Measurements from ENCODE around the gene CLDN10.
"Not testable (repeated sequence)": the region's sequence is repeated elsewhere in the genome, so short reads cannot be mapped to it uniquely, and the experiment has no call there.

Gene CLDN10

DNA sequence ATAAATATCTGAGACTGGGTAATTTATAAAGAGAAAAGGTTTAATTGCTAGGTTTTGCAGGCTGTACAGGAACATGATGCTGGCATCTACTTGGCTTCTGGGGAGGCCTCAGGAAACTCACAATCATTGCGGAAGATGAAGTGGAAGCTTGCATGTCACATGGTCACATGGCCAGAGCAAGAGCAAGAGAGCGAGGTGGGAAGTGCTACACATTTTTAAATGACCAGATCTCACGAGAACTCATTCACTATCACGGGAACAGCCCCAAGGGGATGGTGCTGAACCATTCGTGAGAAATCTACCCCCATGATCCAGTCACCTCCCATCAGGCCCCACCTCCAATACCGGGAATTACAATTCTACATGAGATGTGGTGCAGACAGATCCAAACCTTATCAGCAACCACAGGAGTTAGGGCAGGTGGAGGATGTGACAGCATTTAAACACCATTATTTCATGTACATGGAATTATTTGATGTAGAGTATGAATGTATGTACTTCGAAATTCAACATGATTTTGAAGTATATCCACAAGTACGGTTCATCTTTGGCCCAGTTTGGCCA, 10.5 kb upstream of the CLDN10 start:
- DNase-seq (ENCODE audit: low spot score) = no peak

DNA sequence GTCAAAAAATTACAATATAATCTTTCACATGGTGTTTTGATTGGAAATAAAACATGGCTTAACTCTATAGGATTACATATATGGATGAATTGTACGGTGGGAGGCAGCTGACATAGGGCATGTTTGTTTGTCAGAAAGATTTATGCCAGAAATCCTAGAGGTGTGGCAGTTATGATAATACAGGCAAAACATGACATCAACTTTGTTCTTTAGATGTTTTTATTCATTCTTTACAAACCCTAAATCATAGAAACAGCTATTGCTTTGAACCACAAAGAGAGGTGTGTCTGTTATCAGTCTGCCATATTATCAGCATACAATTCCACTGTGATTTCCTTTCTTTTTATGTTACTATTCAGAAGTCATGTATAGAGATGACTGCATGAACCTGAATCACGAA, 8.2 kb upstream of the CLDN10 start:
- no peak for DNase-seq (ENCODE audit: low spot score)

DNA sequence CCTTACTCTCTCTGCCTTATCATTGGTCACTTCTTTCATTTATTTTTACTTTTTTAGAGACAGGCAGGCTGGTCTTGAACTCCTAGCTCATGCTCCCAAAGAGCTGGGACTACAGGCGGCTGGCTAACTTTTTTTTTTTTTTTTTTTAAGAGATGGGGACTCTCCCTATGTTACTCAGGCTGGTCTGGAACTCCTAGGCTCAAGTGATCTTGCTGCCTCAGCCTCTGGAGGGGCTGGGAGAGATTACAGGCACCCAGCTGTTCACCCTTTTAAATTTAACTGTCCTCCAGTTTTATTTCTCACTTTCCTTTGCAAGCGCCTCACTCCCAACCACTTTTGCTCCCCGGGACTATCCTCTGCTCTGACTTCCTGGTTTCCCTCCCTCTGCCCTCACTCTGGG, 5.6 kb upstream of the CLDN10 start:
- DNase-seq (ENCODE audit: low spot score) = no peak

DNA sequence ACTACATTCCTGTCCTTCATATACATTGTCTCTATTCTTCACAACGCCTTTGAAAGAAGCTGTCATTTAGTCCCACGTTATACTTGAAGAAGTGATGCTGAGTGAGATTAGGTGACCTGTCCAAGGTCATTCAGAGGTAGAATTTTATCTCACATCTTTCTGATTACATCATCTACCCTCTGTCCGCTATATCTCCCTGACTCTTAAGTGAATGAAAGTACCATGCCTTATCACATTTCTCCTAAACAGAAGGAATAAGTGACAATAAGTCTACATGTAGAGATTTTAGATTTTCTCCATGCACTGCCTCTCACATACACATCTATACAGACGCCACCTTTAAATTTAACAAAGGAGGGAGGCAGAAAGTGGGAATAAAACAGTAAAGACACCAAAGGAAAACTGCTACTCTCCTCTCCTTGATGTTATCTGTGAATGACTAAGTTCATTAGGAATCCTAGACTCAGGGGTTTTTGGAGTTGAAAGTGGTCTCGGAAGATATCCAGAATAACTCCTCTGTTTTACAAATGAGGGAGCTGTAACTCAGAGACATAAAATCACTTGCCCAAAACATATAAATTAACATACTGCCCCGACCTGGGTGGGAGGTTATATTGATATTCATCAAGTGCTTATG, 4.9 kb upstream of the CLDN10 start:
- DNase-seq (ENCODE audit: low spot score) = no peak

DNA sequence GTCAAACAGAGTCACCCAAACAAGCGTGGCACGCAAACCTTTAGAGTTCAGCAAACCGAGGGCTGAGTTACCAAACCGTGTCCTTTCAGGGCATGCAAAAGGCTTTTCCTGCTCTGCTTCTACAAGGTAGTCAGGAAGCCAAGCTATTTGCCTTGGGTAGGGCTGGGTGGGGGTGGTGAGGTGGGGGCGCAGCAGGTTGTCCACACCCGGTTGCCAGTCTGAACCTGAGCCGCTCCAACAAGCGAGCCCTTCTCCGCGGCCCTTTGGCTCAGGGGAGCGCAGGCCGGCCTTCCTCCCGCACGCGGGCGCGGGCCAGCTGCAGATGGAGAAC, 347 bp upstream of the CLDN10 start:
- DNase-seq (ENCODE audit: low spot score) = no peak

DNA sequence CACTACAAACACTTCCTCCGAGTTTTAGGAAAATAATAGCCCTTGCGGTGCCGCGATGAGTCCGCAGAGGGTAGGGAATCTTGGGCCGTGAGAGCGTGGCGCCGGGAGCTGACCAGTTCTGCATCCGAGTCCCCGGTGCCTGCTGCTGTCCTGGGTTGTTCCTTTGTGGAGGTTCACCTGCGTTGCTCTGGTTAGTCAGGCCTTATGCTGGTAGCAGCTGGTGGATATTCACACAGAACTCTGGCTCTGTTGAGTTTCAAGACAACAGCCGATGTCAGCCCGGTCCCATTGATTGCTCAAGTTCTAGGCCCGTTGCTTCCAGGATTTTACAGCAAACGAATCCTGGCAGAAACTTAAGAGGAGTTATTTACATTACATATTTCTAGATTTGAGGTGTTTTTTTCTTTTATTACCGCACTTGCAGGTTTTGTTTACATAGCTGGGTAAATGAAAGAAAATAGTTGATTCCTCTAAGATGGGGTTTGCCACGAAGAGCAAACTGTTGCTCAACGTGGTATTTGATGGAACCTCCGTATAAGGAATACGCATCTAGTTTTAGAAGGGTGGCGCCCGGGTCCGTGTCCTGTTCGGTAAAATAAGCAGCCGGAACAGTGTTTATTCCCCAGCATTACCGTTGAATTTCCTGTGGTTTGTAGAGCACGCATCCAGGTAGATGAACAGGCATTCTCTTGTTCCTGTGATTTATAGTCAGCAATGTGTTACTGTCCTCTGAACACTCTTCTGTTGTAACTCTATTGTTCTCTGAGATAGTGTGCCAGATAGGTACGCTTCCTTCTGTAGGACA, 1.3 kb downstream of the CLDN10 start:
- DNase-seq (ENCODE audit: low spot score) = no peak

DNA sequence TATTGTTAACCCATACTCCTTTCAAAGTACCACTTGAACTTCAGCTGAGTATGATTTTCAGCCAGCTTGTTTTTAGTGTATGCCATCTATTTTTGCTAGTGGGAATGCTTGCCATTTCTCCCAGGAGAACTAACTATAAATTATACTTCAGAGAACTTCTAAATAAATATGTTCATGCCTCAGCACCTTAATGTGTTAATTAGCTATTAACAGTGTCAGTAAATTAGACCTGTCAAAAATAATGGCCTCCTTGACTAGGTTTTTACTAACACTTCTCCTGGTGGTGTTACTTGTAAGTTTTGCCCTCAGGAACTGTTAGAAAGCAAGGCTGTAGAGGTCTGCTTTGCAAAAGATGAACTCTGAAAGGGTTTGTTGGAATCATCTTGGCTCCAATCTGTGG, 4.5 kb downstream of the CLDN10 start:
- no peak for DNase-seq (ENCODE audit: low spot score)

DNA sequence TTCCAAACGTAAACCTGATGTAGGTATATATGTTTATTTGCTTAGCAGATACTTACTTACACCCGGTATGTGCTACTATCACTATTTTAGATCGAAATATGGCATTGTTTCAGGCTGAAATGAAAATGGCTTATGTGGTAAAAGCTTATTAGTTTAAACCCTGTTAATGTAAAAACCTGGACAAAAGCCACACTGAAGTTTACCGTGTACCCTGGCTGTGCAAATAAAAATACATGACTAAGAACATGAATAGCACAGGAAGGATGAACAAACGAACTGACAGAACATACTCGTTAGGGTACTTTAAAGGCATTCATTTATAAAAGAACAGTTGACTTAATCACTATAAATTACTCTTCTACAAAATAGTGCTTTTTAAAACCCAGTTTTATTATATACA, 6.6 kb downstream of the CLDN10 start:
- no peak for DNase-seq (ENCODE audit: low spot score)

DNA sequence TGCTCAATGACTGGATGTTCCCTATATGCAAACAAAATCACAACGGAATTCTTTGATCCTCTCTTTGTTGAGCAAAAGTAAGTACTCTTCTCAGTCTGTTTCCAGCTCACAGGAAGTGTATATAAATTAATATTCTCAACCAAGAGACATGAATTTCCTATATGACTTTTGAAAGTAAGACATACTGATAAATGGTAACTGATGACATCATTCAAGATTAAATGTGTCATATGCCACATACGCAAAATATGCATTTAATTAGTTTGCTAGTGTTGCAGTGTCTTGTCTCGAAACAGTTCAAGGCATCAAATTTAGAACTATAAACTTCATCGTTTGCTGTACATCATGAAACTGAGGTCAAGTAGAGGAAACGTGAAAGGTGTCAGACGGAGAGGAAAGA, 7.9 kb downstream of the CLDN10 start:
- no peak for DNase-seq (ENCODE audit: low spot score)

DNA sequence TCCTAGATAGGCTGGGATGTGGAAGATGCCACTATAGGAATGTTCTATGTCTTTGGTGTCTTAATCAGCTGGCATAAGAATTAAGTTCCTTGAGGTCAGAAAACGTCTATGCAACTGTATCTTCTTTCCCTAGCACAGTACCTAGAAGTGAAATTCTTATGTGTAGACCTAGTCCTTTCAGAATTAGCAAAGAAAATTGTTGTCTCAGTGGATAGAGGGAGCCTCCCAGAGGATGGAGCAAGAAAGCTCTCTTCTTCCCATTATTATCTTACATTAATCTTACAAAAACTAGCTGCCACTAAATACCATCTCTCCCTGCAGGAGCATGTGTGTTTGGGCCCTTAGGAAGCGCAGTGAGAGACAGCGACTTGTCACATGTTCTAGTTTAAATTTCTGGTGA, 11.6 kb downstream of the CLDN10 start:
- DNase-seq (ENCODE audit: low spot score) = no peak

DNA sequence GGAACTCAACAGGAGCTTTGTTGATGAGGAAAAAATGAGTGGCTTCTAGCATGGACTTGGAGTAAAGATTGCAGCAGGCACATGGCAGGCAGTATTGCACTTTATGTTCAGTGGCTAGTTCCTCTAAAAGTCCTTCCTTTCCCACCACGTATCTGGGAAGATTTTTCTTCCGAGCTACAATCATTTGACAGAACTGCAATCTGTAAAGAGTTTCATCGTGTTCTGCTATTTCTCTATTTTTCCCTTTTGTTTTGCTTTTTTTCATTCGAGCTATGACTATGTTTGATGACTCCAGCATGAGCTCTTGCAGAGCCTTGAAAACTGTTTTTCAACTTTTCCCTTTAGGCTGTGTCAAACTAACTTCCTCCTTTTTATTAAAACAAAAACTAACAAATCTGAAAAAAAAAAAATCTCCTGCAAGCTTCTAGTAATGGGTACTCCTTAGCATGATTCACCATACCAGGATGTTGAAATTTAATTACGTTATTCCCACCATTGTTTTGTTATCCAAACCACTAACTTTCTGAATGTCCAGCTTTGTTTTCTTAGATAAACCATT, 12.3 kb downstream of the CLDN10 start:
- DNase-seq (ENCODE audit: low spot score) = no peak

DNA sequence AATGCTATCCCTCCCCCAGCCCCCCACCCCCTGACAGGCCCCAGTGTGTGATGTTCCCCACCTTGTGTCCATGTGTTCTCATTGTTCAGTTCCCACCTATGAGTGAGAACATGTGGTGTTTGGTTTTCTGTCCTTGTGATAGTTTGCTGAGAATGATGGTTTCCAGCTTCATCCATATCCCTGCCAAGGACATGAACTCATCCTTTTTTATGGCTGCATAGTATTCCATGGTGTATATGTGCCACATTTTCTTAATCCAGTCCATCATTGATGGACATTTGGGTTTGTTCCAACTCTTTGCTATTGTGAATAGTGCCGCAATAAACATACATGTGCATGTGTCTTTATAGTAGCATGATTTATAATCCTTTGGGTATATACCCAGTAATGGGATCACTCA, 13.2 kb downstream of the CLDN10 start:
- not testable (repeated sequence) for DNase-seq (ENCODE audit: low spot score)

DNA sequence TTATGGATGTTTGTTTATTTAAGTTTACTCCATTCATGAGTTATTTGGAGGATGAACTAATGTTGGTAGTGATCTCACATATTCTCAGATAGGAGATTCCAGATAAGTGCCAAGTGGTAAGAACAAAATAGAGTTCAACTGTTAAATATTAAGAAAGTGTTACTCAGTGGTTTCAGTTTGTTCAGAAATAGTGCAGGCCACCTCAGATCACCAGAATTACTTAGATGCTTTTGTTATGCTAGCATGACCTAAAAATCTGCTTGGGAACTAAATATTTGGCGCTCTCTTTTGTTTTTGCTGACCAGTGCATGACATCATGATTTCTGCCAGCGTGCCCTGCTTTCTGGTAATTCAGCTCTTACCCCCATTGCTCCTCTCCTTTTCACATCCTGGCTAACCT, 15.6 kb downstream of the CLDN10 start:
- DNase-seq (ENCODE audit: low spot score) = no peak

DNA sequence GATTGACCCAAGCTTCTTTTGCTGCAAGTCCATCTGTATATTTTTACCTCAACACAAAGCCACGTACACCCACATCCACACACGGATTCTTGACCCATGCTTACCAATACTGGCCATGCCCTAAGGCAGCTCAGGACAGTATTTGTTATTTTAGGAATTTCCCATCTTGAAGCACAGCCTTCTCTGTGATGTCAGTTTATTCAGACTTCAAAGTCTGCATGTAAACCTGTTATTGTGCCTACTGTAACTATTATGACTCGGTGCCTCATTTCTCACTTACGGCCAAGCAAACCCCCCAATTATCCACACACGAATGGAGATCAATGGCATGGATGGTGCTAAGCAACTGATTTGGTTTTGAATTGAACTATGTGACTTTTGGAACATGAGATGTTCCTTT, 17.5 kb downstream of the CLDN10 start:
- no peak for DNase-seq (ENCODE audit: low spot score)

DNA sequence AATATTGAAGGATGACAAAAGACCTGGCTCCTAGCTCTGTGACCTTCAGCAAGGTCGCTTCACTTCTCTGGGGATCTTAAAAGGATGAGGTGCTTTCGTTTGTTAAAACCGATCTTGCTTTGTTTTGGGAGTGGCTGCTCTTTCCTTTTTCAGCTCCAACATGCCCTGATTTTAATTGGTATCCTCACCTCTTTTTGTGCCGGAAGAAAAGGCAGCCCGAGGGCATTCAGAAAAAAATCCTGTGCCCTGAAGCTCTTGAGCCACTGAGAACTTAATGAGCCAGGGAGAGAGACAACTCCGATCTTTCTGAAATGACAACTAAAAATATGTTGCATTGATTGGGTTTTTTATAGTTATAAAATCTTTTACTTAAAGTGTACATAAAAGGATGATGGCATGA, 19.4 kb downstream of the CLDN10 start:
- no peak for DNase-seq (ENCODE audit: low spot score)

DNA sequence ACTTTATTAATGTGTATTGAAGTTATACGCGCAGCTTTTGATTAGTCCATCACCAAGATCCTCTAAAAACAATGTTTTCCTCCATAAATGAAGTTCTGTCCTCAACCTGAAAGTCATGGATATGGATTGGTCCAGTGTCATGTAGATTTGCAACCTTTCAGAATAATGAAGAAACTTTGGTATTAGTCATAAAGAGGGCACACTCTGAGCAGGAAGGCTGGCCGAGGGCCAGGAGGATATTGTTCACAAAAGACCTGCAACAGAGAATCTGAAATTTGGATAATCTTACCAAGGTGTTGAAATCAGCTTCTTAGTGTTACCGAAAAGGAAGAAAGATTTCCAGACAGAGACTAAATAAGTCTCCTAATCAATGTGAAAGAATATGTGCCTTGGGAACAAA, 20.7 kb downstream of the CLDN10 start:
- no peak for DNase-seq (ENCODE audit: low spot score)

DNA sequence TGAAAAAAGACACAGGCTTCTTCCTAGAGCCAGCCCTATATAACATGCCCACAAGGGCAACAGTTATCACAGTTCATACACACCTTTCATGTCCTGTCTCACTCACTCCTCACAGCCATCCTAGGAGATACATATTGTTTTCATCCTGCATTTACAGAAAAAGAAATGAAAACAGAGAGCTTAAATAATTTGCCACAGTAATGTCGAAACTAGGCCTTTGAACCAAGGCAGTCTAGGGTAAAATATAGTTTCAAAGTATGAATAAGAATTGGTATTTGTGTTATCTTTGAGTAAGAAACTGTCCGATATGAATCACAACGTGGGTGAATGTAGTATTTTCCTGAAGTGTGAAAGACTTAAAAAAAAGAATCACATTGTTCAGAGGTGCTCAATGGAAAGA, 26.8 kb downstream of the CLDN10 start:
- DNase-seq (ENCODE audit: low spot score) = no peak

DNA sequence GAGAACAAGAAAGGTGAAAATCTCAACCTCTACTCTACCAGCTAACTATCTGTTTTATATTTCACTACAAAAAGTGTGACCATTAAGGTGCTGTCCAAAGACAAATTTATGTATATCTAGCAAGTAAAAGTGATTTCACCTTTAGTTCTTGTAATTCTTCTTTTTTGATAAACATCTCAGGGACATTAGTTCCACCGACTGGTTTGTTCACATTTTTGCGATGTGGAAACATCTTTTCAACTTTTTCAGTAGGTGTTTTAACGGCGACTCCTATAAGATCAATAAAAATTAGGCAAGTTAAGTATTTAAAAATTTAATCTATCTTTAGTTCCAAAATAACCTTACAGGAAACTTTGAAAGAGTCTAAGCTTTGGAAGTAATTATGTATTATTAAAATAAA, 33.3 kb downstream of the CLDN10 start:
- DNase-seq (ENCODE audit: low spot score) = no peak

DNA sequence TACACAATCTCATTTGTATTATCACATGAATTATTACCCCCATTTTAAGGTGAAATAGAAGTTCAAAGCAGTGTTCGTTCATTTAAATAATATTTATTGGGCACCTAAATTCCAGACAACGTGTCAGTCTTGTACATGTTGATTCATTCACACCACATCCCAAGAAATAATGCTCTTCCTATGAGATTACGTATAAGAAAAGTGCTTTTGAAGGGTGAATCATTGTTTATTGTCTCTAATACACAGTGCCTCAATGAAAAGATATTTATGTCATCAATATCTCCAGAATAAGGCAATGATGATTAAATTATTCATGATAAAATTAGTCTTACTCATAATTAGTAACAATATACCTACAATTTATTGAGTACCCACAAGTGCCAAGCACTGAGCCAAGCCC, 35.6 kb downstream of the CLDN10 start:
- DNase-seq (ENCODE audit: low spot score) = no peak

DNA sequence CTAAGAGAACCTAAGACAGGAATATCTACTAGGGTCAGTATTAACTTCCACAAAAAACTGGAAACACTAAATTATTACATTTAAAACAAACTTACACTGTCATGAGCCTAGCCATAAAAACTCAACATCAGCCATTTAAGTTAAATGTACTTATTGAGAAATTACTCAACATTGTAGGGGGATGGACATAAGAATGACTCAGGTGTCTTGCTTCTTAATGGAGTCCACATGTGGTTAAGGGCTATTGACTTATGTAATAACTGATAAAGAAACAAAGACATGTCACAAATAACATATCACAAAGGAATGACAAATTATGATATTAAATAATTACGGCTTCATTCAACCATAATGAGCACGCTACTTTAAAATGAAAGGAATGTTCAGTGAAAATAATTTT, 36.2 kb downstream of the CLDN10 start:
- DNase-seq (ENCODE audit: low spot score) = no peak

DNA sequence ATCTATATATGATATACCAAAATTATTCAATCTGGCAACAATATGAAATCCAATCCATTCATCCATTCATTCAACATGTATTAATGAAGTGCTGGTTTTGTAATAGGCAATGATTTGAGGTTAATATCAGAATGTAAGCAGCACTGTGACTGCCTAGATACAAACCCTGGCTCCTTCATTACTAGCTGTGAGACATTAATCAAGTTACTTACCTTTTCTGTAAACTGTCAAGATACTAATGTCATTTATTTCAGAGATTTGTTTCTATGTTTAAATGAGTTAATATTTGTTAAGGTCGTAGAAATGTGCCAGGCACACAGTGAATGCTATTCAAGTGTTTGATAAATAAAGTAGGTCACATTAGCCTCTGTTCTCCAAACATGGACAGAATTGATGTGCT, 40.9 kb downstream of the CLDN10 start:
- DNase-seq (ENCODE audit: low spot score) = no peak

DNA sequence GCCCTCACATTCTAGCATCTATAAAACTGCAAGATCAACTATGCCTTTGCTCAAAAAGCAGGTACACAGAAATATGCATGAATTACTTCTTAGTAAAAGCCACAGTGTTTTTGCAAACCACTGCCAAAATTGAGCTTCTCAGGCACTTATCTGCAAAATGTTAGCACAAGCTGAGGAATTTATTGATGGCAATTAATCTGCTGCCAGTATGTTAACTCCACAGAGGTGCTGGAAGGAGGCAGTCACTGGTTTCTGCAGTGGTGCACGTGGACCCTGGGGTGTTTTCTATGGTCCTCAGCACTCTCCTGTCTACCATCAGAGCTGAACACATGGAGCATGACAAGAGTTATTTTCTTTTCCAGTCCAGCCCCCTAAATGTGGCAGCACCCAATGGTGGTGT, 44.2 kb downstream of the CLDN10 start:
- DNase-seq (ENCODE audit: low spot score) = no peak

DNA sequence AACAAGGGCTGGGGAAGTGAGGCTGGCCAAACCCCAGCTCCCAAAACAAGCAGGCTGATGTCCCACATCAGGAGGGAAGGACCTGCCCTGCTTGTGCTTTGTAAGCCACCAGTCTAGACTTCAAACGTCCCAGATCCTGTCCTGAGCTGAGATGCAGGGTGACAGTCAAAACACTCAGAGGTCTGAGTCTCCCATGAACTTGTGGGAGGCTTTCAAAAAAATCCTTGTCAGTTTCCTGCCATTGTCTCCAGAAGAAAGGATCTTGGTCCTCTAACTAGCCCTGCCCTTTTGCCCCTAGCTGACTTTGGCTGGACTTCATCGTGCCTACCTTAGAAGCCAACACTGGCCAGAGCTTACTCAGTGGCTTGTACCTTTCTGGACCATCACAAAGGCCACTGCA, 48.7 kb downstream of the CLDN10 start:
- no peak for DNase-seq (ENCODE audit: low spot score)

DNA sequence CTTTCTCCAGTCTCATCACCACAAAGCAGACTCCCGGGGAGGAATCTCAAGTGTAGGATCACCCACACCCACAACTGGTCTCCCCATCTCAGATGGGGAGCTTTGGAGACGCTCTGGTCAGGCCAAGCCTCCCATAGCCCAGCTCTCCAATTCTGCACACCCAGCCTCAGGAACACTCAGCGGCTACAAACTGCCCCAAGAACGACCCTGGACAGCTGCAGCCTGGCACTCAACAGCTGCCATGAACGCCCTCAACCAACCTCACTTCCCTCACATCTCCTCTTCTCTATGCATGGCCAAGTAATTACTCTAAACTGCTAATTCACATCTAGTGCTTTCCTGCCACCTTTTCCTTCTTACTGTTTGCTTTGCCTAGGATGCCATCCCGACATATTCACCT, 49.4 kb downstream of the CLDN10 start:
- DNase-seq (ENCODE audit: low spot score) = no peak

All from germinal center (tissue), 1 donor.